Right renal pelvis (tissue), 4 donors: ENCODE data around the gene CD7. TPM values are rescaled to one million over a fixed set of nuclear protein-coding genes. Genes with fewer than 3 reads are reported as not detected.

ENCODE experiments used
- DNase-seq, 4 donors: peaks; one replicate each; pipeline ENCODE4 v3.0.0-alpha.2; 2013; ENCODE audit warnings: low read depth in 4 of 4, low spot score in 3 of 4, missing footprints in 1 of 4
- polyA plus RNA-seq, 4 donors: library from polyadenylated mRNA; unstranded; fragments of 120-200 nt; gene quantifications; one replicate each; pipeline ENCODE4 v1.2.1, GENCODE V29; 2013; ENCODE audit not compliant: insufficient read length in 4 of 4

The CD7 gene
- polyA plus RNA-seq, 4 donors = 0.19 to 0.72 (median 0.54) TPM

GRCh38 chr17:82267575-82268379, 49.6 kb downstream of the CD7 start:
- no peak for DNase-seq

GRCh38 chr17:82266142-82266541, 51.3 kb downstream of the CD7 start:
- no peak for DNase-seq

Other genes starting within 250 kb of the CD7 start
- gene FASN, start 219.4 kb downstream of the CD7 start, polyA plus RNA-seq = 10 to 100 TPM; 30.0 to 52.8 (median 37.3) TPM
- gene CCDC57, start 104.8 kb downstream of the CD7 start, polyA plus RNA-seq = 10 to 100 TPM; 34.6 to 52.4 (median 44.5) TPM
- gene SLC16A3, start 88.6 kb downstream of the CD7 start, polyA plus RNA-seq = 10 to 100 TPM in 1 of 4 donors, 1 to 10 TPM in 3; 8.0 to 23.1 (median 9.1) TPM
- gene CSNK1D, start 43.9 kb downstream of the CD7 start, polyA plus RNA-seq = 100 to 1,000 TPM; 112 to 135 (median 122) TPM
- gene SECTM1, start 16.2 kb upstream of the CD7 start, polyA plus RNA-seq = 1 to 10 TPM; 1.3 to 2.4 (median 1.5) TPM
- under 1 TPM in 1 of 4 donors, not detected in 3; 0.06 TPM for gene TEX19, start 41.6 kb upstream of the CD7 start, polyA plus RNA-seq
- under 1 TPM; 0.30 to 0.70 (median 0.43) TPM for gene UTS2R, start 54.2 kb upstream of the CD7 start, polyA plus RNA-seq
- gene HEXD, start 100.7 kb upstream of the CD7 start, polyA plus RNA-seq = 10 to 100 TPM; 28.7 to 48.5 (median 37.7) TPM
- gene OGFOD3, start 101.0 kb upstream of the CD7 start, polyA plus RNA-seq = 10 to 100 TPM; 21.5 to 30.3 (median 23.9) TPM
- gene CYBC1, start 133.1 kb upstream of the CD7 start, polyA plus RNA-seq = 10 to 100 TPM; 40.5 to 53.5 (median 50.5) TPM
- 10 to 100 TPM; 73.4 to 77.4 (median 74.8) TPM for gene NARF, start 141.1 kb upstream of the CD7 start, polyA plus RNA-seq
- gene FOXK2, start 202.1 kb upstream of the CD7 start, polyA plus RNA-seq = 10 to 100 TPM; 39.9 to 45.0 (median 41.7) TPM